SW480 (cell line): ENCODE measurements around the gene MVB12B.
"Not testable (repeated sequence)": the region's sequence is repeated elsewhere in the genome, so short reads cannot be mapped to it uniquely, and the experiment has no call there.

Experiments used
- DNase-seq: peaks from one replicate; pipeline ENCODE4 v3.0.0-alpha.2; 2016; ENCODE audit warnings: low spot score

Gene MVB12B

GRCh38 chr9:126540398-126540797 is 213.8 kb downstream of the MVB12B start:
- DNase-seq: not testable (repeated sequence)

- DNase-seq: no peak
These were observed 216.9 kb downstream of the MVB12B start for GRCh38 chr9:126543490-126543889.

- no peak for DNase-seq
These were observed 218.5 kb downstream of the MVB12B start for GRCh38 chr9:126545106-126545505.

- DNase-seq: no peak
These were observed 219.4 kb downstream of the MVB12B start for GRCh38 chr9:126546036-126546435.

- no peak for DNase-seq
These were observed 221.7 kb downstream of the MVB12B start for GRCh38 chr9:126548312-126548711.

- no peak for DNase-seq
These were observed 222.8 kb downstream of the MVB12B start for GRCh38 chr9:126549246-126550006.

GRCh38 chr9:126550891-126551351 is 224.3 kb downstream of the MVB12B start:
- DNase-seq: no peak

GRCh38 chr9:126551812-126552211 is 225.2 kb downstream of the MVB12B start:
- no peak for DNase-seq

- no peak for DNase-seq
These were observed 227.7 kb downstream of the MVB12B start for GRCh38 chr9:126554292-126554691.

- not testable (repeated sequence) for DNase-seq
These were observed 228.8 kb downstream of the MVB12B start for GRCh38 chr9:126555421-126555820.
